Lower lobe of right lung (tissue), 2 donors: ENCODE data around the gene AURKA. TPM values are rescaled to one million over a fixed set of nuclear protein-coding genes. Genes with fewer than 3 reads are reported as not detected.

ENCODE experiments used
- ATAC-seq, 2 donors: fragments of 200-7000 bp; cut with Tn5 transposase; one replicate each; pipeline ENCODE4 v1.9.1; 2020 to 2022; ENCODE audit warnings: mild to moderate bottlenecking in 2 of 2, moderate library complexity in 2 of 2
- DNase-seq: peaks from one replicate; pipeline ENCODE4 v3.0.0-alpha.2; 2020
- H3K27ac ChIP-seq: fragments of 200-600 bp; one replicate; pipeline ENCODE4 v1.8.0; 2022
- H3K27me3 ChIP-seq: fragments of 200-600 bp; one replicate; pipeline ENCODE4 v1.8.0; 2022; ENCODE audit warnings: low read depth
- H3K36me3 ChIP-seq: fragments of 200-600 bp; one replicate; pipeline ENCODE4 v1.8.0; 2022; ENCODE audit warnings: mild to moderate bottlenecking
- H3K4me1 ChIP-seq: fragments of 200-600 bp; one replicate; pipeline ENCODE4 v1.8.0; 2022
- H3K4me3 ChIP-seq: fragments of 200-600 bp; one replicate; pipeline ENCODE4 v1.8.0; 2022; ENCODE audit warnings: mild to moderate bottlenecking
- H3K9me3 ChIP-seq: fragments of 200-600 bp; one replicate; pipeline ENCODE4 v1.8.0; 2022
- CTCF ChIP-seq: fragments of 200-600 bp; IDR thresholded peaks from one replicate; pipeline ENCODE4 v1.8.0; 2022; ENCODE audit warnings: antibody characterized with exemption, mild to moderate bottlenecking
- intact Hi-C: fragments of 100-400 bp; cut with DNase I; formaldehyde crosslinking; loops from one replicate; pipeline ENCODE4 v1.11.0; 2022
- total RNA-seq: library from RNA; stranded (reverse); fragmentation: NEBNext Ultra II Directional; extraction: Animal tissue kit (Norgen Biotek cat#: 25700); gene quantifications from one replicate; pipeline ENCODE4 v1.2.1, GENCODE V29; 2021
- donor health status: DM: no; HTN: yes; CAD: no; lungs with severe emphysema.

AURKA gene
- total RNA-seq, 1 donor from 2014 or later = 2.5 TPM

- DNase-seq (no peak), ATAC-seq (peak; percentile 57 to 82)
- TF ChIP-seq CTCF = no peak
- Histone ChIP-seq H3K27me3 (no peaks in the 10 kb centered on the region), H3K27ac (no peak overlapping the region), H3K36me3 (no peaks in the 10 kb centered on the region), H3K9me3 (no peaks in the 10 kb centered on the region), H3K4me3 (no peak overlapping the region), H3K4me1 (no peaks in the 10 kb centered on the region)
- intact Hi-C loops = no loop called here
Measured at GRCh38 chr20:56385130-56385529, 6.9 kb downstream of the AURKA start.

GRCh38 chr20:56383334-56383733, 8.7 kb downstream of the AURKA start:
- no peak for TF ChIP-seq CTCF
- Histone ChIP-seq H3K36me3 (no peaks in the 10 kb centered on the region), H3K27me3 (no peaks in the 10 kb centered on the region), H3K4me1 (no peaks in the 10 kb centered on the region), H3K9me3 (no peaks in the 10 kb centered on the region), H3K27ac (no peak overlapping the region), H3K4me3 (no peak overlapping the region)
- ATAC-seq (no peak), DNase-seq (no peak)
- intact Hi-C loops = no loop called here

GRCh38 chr20:56382696-56383095, 9.3 kb downstream of the AURKA start:
- no peak overlapping the region for H3K4me3 ChIP-seq
- no peak for TF ChIP-seq CTCF
- no peak for ATAC-seq
- H3K27me3 ChIP-seq = no peaks in the 10 kb centered on the region
- no peaks in the 10 kb centered on the region for H3K36me3 ChIP-seq
- no peak for DNase-seq
- no peaks in the 10 kb centered on the region for H3K4me1 ChIP-seq
- no peaks in the 10 kb centered on the region for H3K9me3 ChIP-seq
- H3K27ac ChIP-seq = no peak overlapping the region
- intact Hi-C loops = no loop called here

- ATAC-seq (no peak), DNase-seq (no peak)
- TF ChIP-seq CTCF = no peak
- Histone ChIP-seq H3K27me3 (no peaks in the 10 kb centered on the region), H3K36me3 (no peaks in the 10 kb centered on the region), H3K27ac (no peak overlapping the region), H3K4me1 (no peaks in the 10 kb centered on the region), H3K4me3 (no peak overlapping the region), H3K9me3 (no peaks in the 10 kb centered on the region)
- intact Hi-C loops = no loop called here
Measured at GRCh38 chr20:56381501-56381900, 10.5 kb downstream of the AURKA start.

- Histone ChIP-seq H3K4me1 (no peaks in the 10 kb centered on the region), H3K4me3 (no peak overlapping the region), H3K27ac (no peak overlapping the region), H3K9me3 (no peaks in the 10 kb centered on the region), H3K36me3 (no peaks in the 10 kb centered on the region), H3K27me3 (no peaks in the 10 kb centered on the region)
- intact Hi-C loops = no loop called here
- TF ChIP-seq CTCF = no peak
- ATAC-seq (peak; percentile 51 to 83), DNase-seq (no peak)
Measured at GRCh38 chr20:56380375-56380774, 11.6 kb downstream of the AURKA start.

GRCh38 chr20:56378386-56378785, 13.6 kb downstream of the AURKA start:
- H3K9me3 ChIP-seq = no peaks in the 10 kb centered on the region
- no peak for ATAC-seq
- TF ChIP-seq CTCF = no peak
- no peaks in the 10 kb centered on the region for H3K36me3 ChIP-seq
- no peaks in the 10 kb centered on the region for H3K4me1 ChIP-seq
- intact Hi-C loops = no loop called here
- no peak overlapping the region for H3K4me3 ChIP-seq
- H3K27me3 ChIP-seq = no peaks in the 10 kb centered on the region
- DNase-seq = no peak
- no peak overlapping the region for H3K27ac ChIP-seq
